HepG2 (cell line): ENCODE data around the gene NOL4L. TPM values are rescaled to one million over a fixed set of nuclear protein-coding genes. Genes with fewer than 3 reads are reported as not detected.

ENCODE experiments used
- FOXJ3 ChIP-seq: sonication (generic); formaldehyde crosslinking; IDR thresholded peaks from 2 replicates; pipeline ENCODE4 v1.4.0; 2020; ENCODE audit warnings: missing genetic modification reagents, mild to moderate bottlenecking, borderline replicate concordance
- FOXP1 ChIP-seq, 2 experiments: fragments of 450-650 bp in 1 of 2; IDR thresholded peaks; 2 replicates each; pipeline ENCODE4 v1.6.1; 2017 to 2018; ENCODE audit warnings: antibody characterized with exemption in 1 of 2
- HMGA1 ChIP-seq: sonication (generic); formaldehyde crosslinking; conservative IDR thresholded peaks from 2 replicates; pipeline ENCODE4 v1.4.0; 2020; ENCODE audit warnings: missing genetic modification reagents
- HOXA5 ChIP-seq: sonication (generic); formaldehyde crosslinking; IDR thresholded peaks from 2 replicates; pipeline ENCODE4 v1.4.0; 2020; ENCODE audit warnings: missing genetic modification reagents
- ISL2 ChIP-seq: sonication (generic); formaldehyde crosslinking; IDR thresholded peaks from 2 replicates; pipeline ENCODE4 v1.5.0; 2020; ENCODE audit warnings: missing genetic modification reagents
- NONO ChIP-seq, 2 experiments: fragments of 450-650 bp in 1 of 2; sonication (generic) in 1 of 2; formaldehyde crosslinking in 1 of 2; IDR thresholded peaks in 1 of 2; conservative IDR thresholded peaks in 1 of 2; 2 replicates each; pipeline versions ENCODE4 v1.6.1 to v1.8.0; 2017 to 2022; ENCODE audit warnings: mild to moderate bottlenecking in 1 of 2, missing genetic modification reagents in 1 of 2, moderate library complexity in 1 of 2
- NPAS2 ChIP-seq: sonication (generic); formaldehyde crosslinking; IDR thresholded peaks from 2 replicates; pipeline ENCODE4 v1.8.0; 2022; ENCODE audit warnings: mild to moderate bottlenecking, missing genetic modification reagents, borderline replicate concordance
- POLR2AphosphoS2 ChIP-seq: IDR thresholded peaks from 2 replicates; pipeline ENCODE4 v1.6.1; 2011; ENCODE audit warnings: low read depth, low read length, improper control_type of control experiment
- RFX1 ChIP-seq: fragments of 450-650 bp; IDR thresholded peaks from 2 replicates; pipeline ENCODE4 v1.6.1; 2017
- SALL1 ChIP-seq: sonication (generic); formaldehyde crosslinking; IDR thresholded peaks from 2 replicates; pipeline ENCODE4 v1.8.0; 2022; ENCODE audit warnings: mild to moderate bottlenecking, missing genetic modification reagents
- SKIL ChIP-seq: sonication (generic); formaldehyde crosslinking; IDR thresholded peaks from 2 replicates; pipeline ENCODE4 v1.8.0; 2022; ENCODE audit warnings: missing genetic modification reagents, mild to moderate bottlenecking, moderate library complexity, borderline replicate concordance
- SNRNP70 ChIP-seq: fragments of 200-400 bp; formaldehyde crosslinking; IDR thresholded peaks from 2 replicates; pipeline ENCODE4 v1.6.1; 2017; ENCODE audit warnings: mild to moderate bottlenecking, low read depth, low read length, moderate library complexity
- TFE3 ChIP-seq: IDR thresholded peaks from 2 replicates; pipeline ENCODE4 v1.6.1; 2016
- THAP8 ChIP-seq: sonication (generic); formaldehyde crosslinking; IDR thresholded peaks from 2 replicates; pipeline ENCODE4 v1.5.1; 2020; ENCODE audit warnings: missing genetic modification reagents, mild to moderate bottlenecking, borderline replicate concordance
- ZFYVE20 ChIP-seq: sonication (generic); formaldehyde crosslinking; IDR thresholded peaks from 2 replicates; pipeline ENCODE4 v1.8.0; 2023; ENCODE audit warnings: low read depth, mild to moderate bottlenecking, moderate library complexity, missing genetic modification reagents, borderline replicate concordance
- ZNF383 ChIP-seq: sonication (generic); formaldehyde crosslinking; IDR thresholded peaks from 2 replicates; pipeline ENCODE4 v1.4.0; 2020; ENCODE audit warnings: missing genetic modification reagents, mild to moderate bottlenecking, borderline replicate concordance
- ZNF543 ChIP-seq: sonication (generic); formaldehyde crosslinking; IDR thresholded peaks from 2 replicates; pipeline ENCODE4 v1.4.0; 2020; ENCODE audit warnings: mild to moderate bottlenecking, missing genetic modification reagents
- ZNF562 ChIP-seq: sonication (generic); formaldehyde crosslinking; IDR thresholded peaks from 2 replicates; pipeline ENCODE4 v1.8.0; 2022; ENCODE audit warnings: missing genetic modification reagents, borderline replicate concordance
- ZNF570 ChIP-seq: sonication (generic); formaldehyde crosslinking; IDR thresholded peaks from 2 replicates; pipeline ENCODE4 v1.4.0; 2020; ENCODE audit warnings: mild to moderate bottlenecking, missing genetic modification reagents, borderline replicate concordance
- ZNF577 ChIP-seq: sonication (generic); formaldehyde crosslinking; IDR thresholded peaks from 2 replicates; pipeline ENCODE4 v1.4.0; 2020; ENCODE audit warnings: mild to moderate bottlenecking, low read depth, missing genetic modification reagents, borderline replicate concordance
- ZNF639 ChIP-seq: conservative IDR thresholded peaks from 2 replicates; pipeline ENCODE4 v1.6.1; 2018; ENCODE audit warnings: missing genetic modification reagents
- ZNF7 ChIP-seq: IDR thresholded peaks from 2 replicates; pipeline ENCODE4 v1.6.1; 2016; ENCODE audit warnings: missing biosample characterization, missing genetic modification reagents
- ZNF768 ChIP-seq: sonication (generic); formaldehyde crosslinking; IDR thresholded peaks from 2 replicates; pipeline ENCODE4 v1.4.0; 2020; ENCODE audit warnings: missing genetic modification reagents
- ZNF816 ChIP-seq: sonication (generic); formaldehyde crosslinking; IDR thresholded peaks from 2 replicates; pipeline ENCODE4 v1.8.0; 2022; ENCODE audit warnings: missing genetic modification reagents, mild to moderate bottlenecking, borderline replicate concordance
- polyA plus RNA-seq, 8 experiments: library from polyadenylated mRNA; depleted of rRNA in 3 of 8; stranded (reverse) in 7 of 8; unstranded in 1 of 8; fragments of >200 nt; fragmentation: Illumina TruSeq in 4 of 8; extraction: Trizol in 4 of 8; gene quantifications; 2 replicates each; pipeline versions ENCODE4 v1.2.1 to v1.2.3, GENCODE V29; 2011 to 2016; ENCODE audit warnings: low read depth in 4 of 8, missing spikeins in 1 of 8, mixed read lengths in 1 of 8; ENCODE audit not compliant: insufficient read depth in 1 of 8
- total RNA-seq, 5 experiments: library from RNA; depleted of rRNA; stranded (reverse); fragments of >200 nt; fragmentation: Illumina TruSeq; extraction: Trizol; gene quantifications; 2 replicates each; pipeline ENCODE4 v1.2.3, GENCODE V29; 2016; ENCODE audit warnings: low read depth in 1 of 5

The NOL4L gene
- total and polyA plus RNA-seq, 2 of the 13 experiments (the other 11 are each of a cell fraction or from before 2014, with no cell fraction given) = 16.6 to 35.4 TPM

- TF ChIP-seq SNRNP70 = no peak
- TF ChIP-seq ZNF577 = no peak
- TF ChIP-seq ZNF7 (CRISPR knock-in tag) = no peak
- TF ChIP-seq ZNF816 = no peak
- TF ChIP-seq ZNF383 (CRISPR knock-in tag) = no peak
- TF ChIP-seq ISL2 = peak; percentile 50; the same call in 1 of the 2 replicates
- 0 out of 2 replicates have a peak, but pooled peaks have one; percentile 30 for TF ChIP-seq ZNF768
- no peak for TF ChIP-seq FOXP1 (IDR thresholded peaks at IDR 0.05)
- no peak for TF ChIP-seq FOXP1 (CRISPR knock-in tag; IDR thresholded peaks at IDR 0.05)
- no peak; the same call in 1 of the 2 replicates for TF ChIP-seq HOXA5 (CRISPR knock-in tag)
- no peak for TF ChIP-seq ZFYVE20
- TF ChIP-seq SKIL (CRISPR knock-in tag) = no peak
- no peak; the same call in 1 of the 2 replicates for TF ChIP-seq SALL1 (CRISPR knock-in tag)
- no peak for TF ChIP-seq ZNF562 (CRISPR knock-in tag)
- no peak for TF ChIP-seq RFX1
- no peak for TF ChIP-seq ZNF639 (CRISPR knock-in tag)
- TF ChIP-seq FOXJ3 (CRISPR knock-in tag) = no peak
- TF ChIP-seq POLR2AphosphoS2 = no peak
- TF ChIP-seq NPAS2 (CRISPR knock-in tag) = no peak
- TF ChIP-seq ZNF570 (CRISPR knock-in tag) = no peak
- TF ChIP-seq NONO (IDR thresholded peaks at IDR 0.05) = no peak
- TF ChIP-seq NONO (CRISPR knock-in tag; conservative IDR thresholded peaks at IDR 0.05) = no peak
- no peak for TF ChIP-seq THAP8 (CRISPR knock-in tag)
- no peak for TF ChIP-seq ZNF543 (CRISPR knock-in tag)
- TF ChIP-seq HMGA1 (CRISPR knock-in tag) = no peak
- no peak for TF ChIP-seq TFE3 (CRISPR knock-in tag)
Observed at GRCh38 chr20:32537657-32538525, 47.2 kb downstream of the NOL4L start (continued).
